Heart left ventricle (tissue), 13 donors: Measurements from ENCODE around the gene MAPKAP1.

ENCODE experiments used
- POLR2A ChIP-seq, 2 donors: fragments of 450-650 bp; IDR thresholded peaks; one replicate each; pipeline ENCODE4 v1.6.1; 2017; ENCODE audit warnings: antibody characterized with exemption in 2 of 2, mild to moderate bottlenecking in 2 of 2, moderate library complexity in 2 of 2
- TF ChIP-seq, protein P1 (sequence below), 12 donors: fragments of 200-600 bp; sonication (generic) in 4 of 12; IDR thresholded peaks; one replicate each; pipeline versions ENCODE4 v1.5.0 to v1.8.0; 2018 to 2022; ENCODE audit warnings: antibody characterized with exemption in 12 of 12, mild to moderate bottlenecking in 5 of 12
- donor health status: ischemic (EF 13 %, LVEDD 7.1; RV severe dilation, severe dysfunction).
- donor health status: DM: no; HTN: yes; CAD: no.
- donor health status: DM: no; HTN: no; CAD: no.
- donor health status: ischemic (EF 25% LVEDD 6.9; RV normal size, moderate dysfunction).
- donor health status: ischemic (EF 25% LVEDD 5.7; RV mildly dilated, moderate dysfunction).
- donor health status: ischemic (EF 35%, LVEDD 5.7; RV mildly dilated, moderate dysfunction).
- donor health status: nonischemic (EF 11% LVEDD 7.7; RV severe dilation, severe dysfunction).
- donor health status: DM: yes; HTN: yes; CAD: no.
- donor health status: PGD.
- donor health status: ischemic (EF 29% LVEDD 5.4; RV normal size, mild dysfunction).
- donor health status: nonischemic (EF 23%, LVEDD 6.1; RV moderate dilation, normal function).

DNA sequence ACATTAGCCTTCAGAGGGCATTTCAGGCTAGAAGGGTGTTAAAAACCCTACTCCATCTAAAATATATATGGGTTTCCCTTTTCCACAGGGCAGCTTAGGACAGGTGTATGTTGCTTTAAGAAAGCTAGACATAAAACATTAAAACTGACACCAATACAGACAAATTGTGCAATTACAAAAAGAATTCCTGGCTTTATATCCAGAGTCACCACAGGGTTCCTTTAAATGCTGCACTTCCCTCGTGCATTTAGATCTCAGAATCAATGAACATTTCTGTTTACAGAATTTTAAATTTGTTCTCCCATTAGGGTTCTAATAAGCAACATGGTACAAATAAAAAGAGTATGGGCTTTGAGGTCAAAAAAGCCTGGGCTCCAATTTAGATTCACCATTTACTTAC, 170.2 kb downstream of the MAPKAP1 start:
- TF ChIP-seq, protein P1, sequence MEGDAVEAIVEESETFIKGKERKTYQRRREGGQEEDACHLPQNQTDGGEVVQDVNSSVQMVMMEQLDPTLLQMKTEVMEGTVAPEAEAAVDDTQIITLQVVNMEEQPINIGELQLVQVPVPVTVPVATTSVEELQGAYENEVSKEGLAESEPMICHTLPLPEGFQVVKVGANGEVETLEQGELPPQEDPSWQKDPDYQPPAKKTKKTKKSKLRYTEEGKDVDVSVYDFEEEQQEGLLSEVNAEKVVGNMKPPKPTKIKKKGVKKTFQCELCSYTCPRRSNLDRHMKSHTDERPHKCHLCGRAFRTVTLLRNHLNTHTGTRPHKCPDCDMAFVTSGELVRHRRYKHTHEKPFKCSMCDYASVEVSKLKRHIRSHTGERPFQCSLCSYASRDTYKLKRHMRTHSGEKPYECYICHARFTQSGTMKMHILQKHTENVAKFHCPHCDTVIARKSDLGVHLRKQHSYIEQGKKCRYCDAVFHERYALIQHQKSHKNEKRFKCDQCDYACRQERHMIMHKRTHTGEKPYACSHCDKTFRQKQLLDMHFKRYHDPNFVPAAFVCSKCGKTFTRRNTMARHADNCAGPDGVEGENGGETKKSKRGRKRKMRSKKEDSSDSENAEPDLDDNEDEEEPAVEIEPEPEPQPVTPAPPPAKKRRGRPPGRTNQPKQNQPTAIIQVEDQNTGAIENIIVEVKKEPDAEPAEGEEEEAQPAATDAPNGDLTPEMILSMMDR (IDR thresholded peaks at IDR 0.05) = no peak
- no peak for TF ChIP-seq POLR2A (IDR thresholded peaks at IDR 0.05)
